Measurements from ENCODE around the gene FRK.
"Not testable (repeated sequence)": the region's sequence is repeated elsewhere in the genome, so short reads cannot be mapped to it uniquely, and the experiment has no call there.

The FRK gene

GRCh38 chr6:115909923-115910546 lies 150.7 kb downstream of the FRK start:
- Mint-ChIP-seq H3K9me3 (no peaks in the 10 kb centered on the region), H3K36me3 (no peaks in the 10 kb centered on the region), H3K27ac (no peak overlapping the region), H3K27me3 (peaks cover 2% of the 10 kb centered on the region), H3K4me3 (no peak overlapping the region), H3K4me1 (no peaks in the 10 kb centered on the region)

- Mint-ChIP-seq H3K9me3 (no peaks in the 10 kb centered on the region), H3K4me3 (no peak overlapping the region), H3K27me3 (peaks cover 2% of the 10 kb centered on the region), H3K36me3 (no peaks in the 10 kb centered on the region), H3K4me1 (no peaks in the 10 kb centered on the region), H3K27ac (no peak overlapping the region)
Observed at GRCh38 chr6:115908906-115909559, 151.7 kb downstream of the FRK start.

- Mint-ChIP-seq H3K36me3 (no peaks in the 10 kb centered on the region), H3K27ac (no peak overlapping the region), H3K4me1 (no peaks in the 10 kb centered on the region), H3K9me3 (no peaks in the 10 kb centered on the region), H3K27me3 (peaks cover 4% of the 10 kb centered on the region), H3K4me3 (no peak overlapping the region)
Observed at GRCh38 chr6:115905471-115905870, 155.2 kb downstream of the FRK start.

GRCh38 chr6:115902436-115902835 lies 158.3 kb downstream of the FRK start:
- no peaks in the 10 kb centered on the region for H3K36me3 Mint-ChIP-seq
- H3K4me1 Mint-ChIP-seq = no peaks in the 10 kb centered on the region
- peaks cover 2% of the 10 kb centered on the region for H3K27me3 Mint-ChIP-seq
- no peaks in the 10 kb centered on the region for H3K9me3 Mint-ChIP-seq
- no peak overlapping the region for H3K27ac Mint-ChIP-seq
- H3K4me3 Mint-ChIP-seq = no peak overlapping the region

GRCh38 chr6:115901896-115902295 lies 158.8 kb downstream of the FRK start:
- no peak overlapping the region for H3K27ac Mint-ChIP-seq
- H3K4me3 Mint-ChIP-seq = no peak overlapping the region

GRCh38 chr6:115899730-115900282 lies 160.9 kb downstream of the FRK start:
- Mint-ChIP-seq H3K4me3 (no peak overlapping the region), H3K4me1 (no peaks in the 10 kb centered on the region), H3K27me3 (peaks cover 2% of the 10 kb centered on the region), H3K36me3 (no peaks in the 10 kb centered on the region), H3K27ac (no peak overlapping the region), H3K9me3 (no peaks in the 10 kb centered on the region)

More at GRCh38 chr6:115901896-115902295, 158.8 kb downstream of the FRK start:
- Mint-ChIP-seq H3K36me3 (no peaks in the 10 kb centered on the region), H3K4me1 (no peaks in the 10 kb centered on the region), H3K27me3 (peaks cover 2% of the 10 kb centered on the region), H3K9me3 (no peaks in the 10 kb centered on the region)

- H3K9me3 Mint-ChIP-seq = peaks cover 7% of the 10 kb centered on the region
- H3K27ac Mint-ChIP-seq = no peak overlapping the region
- no peaks in the 10 kb centered on the region for H3K36me3 Mint-ChIP-seq
- no peaks in the 10 kb centered on the region for H3K4me1 Mint-ChIP-seq
- H3K27me3 Mint-ChIP-seq = peaks cover 2% of the 10 kb centered on the region
- no peak overlapping the region for H3K4me3 Mint-ChIP-seq
Observed at GRCh38 chr6:115898246-115898645, 162.4 kb downstream of the FRK start.

- no peaks in the 10 kb centered on the region for H3K4me1 Mint-ChIP-seq
- H3K36me3 Mint-ChIP-seq = no peaks in the 10 kb centered on the region
- H3K27ac Mint-ChIP-seq = no peak overlapping the region
- H3K9me3 Mint-ChIP-seq = peaks cover 7% of the 10 kb centered on the region
- peaks cover 1% of the 10 kb centered on the region for H3K27me3 Mint-ChIP-seq
- H3K4me3 Mint-ChIP-seq = no peak overlapping the region
Observed at GRCh38 chr6:115896538-115897129, 164.1 kb downstream of the FRK start.

GRCh38 chr6:115894426-115894992 lies 166.2 kb downstream of the FRK start:
- H3K9me3 Mint-ChIP-seq = peaks cover 7% of the 10 kb centered on the region
- H3K27me3 Mint-ChIP-seq = peaks cover 1% of the 10 kb centered on the region
- H3K36me3 Mint-ChIP-seq = no peaks in the 10 kb centered on the region
- no peak overlapping the region for H3K4me3 Mint-ChIP-seq
- H3K27ac Mint-ChIP-seq = no peak overlapping the region
- H3K4me1 Mint-ChIP-seq = no peaks in the 10 kb centered on the region

GRCh38 chr6:115891750-115892149 lies 168.9 kb downstream of the FRK start:
- Mint-ChIP-seq H3K27ac (no peak overlapping the region), H3K4me3 (no peak overlapping the region), H3K36me3 (no peaks in the 10 kb centered on the region), H3K4me1 (no peaks in the 10 kb centered on the region), H3K9me3 (peaks cover 7% of the 10 kb centered on the region), H3K27me3 (peaks cover 1% of the 10 kb centered on the region)

GRCh38 chr6:115891111-115891669 lies 169.5 kb downstream of the FRK start:
- H3K4me3 Mint-ChIP-seq = no peak overlapping the region
- H3K9me3 Mint-ChIP-seq = peaks cover 7% of the 10 kb centered on the region
- H3K4me1 Mint-ChIP-seq = no peaks in the 10 kb centered on the region
- H3K27ac Mint-ChIP-seq = no peak overlapping the region
- H3K36me3 Mint-ChIP-seq = no peaks in the 10 kb centered on the region
- H3K27me3 Mint-ChIP-seq = peaks cover 1% of the 10 kb centered on the region

GRCh38 chr6:115890238-115890637 lies 170.5 kb downstream of the FRK start:
- Mint-ChIP-seq H3K27ac (no peak overlapping the region), H3K9me3 (peaks cover 7% of the 10 kb centered on the region)

GRCh38 chr6:115888687-115889470 lies 171.8 kb downstream of the FRK start:
- H3K9me3 Mint-ChIP-seq, H3K4me1 Mint-ChIP-seq, H3K27ac Mint-ChIP-seq, H3K36me3 Mint-ChIP-seq, H3K27me3 Mint-ChIP-seq, H3K4me3 Mint-ChIP-seq: not testable (repeated sequence)

More at GRCh38 chr6:115890238-115890637, 170.5 kb downstream of the FRK start:
- Mint-ChIP-seq H3K4me1 (no peaks in the 10 kb centered on the region), H3K27me3 (peaks cover 1% of the 10 kb centered on the region), H3K36me3 (no peaks in the 10 kb centered on the region), H3K4me3 (no peak overlapping the region)

- Mint-ChIP-seq H3K9me3 (no peaks in the 10 kb centered on the region), H3K36me3 (no peaks in the 10 kb centered on the region), H3K4me1 (no peaks in the 10 kb centered on the region), H3K27me3 (peaks cover 1% of the 10 kb centered on the region), H3K27ac (no peak overlapping the region), H3K4me3 (no peak overlapping the region)
Observed at GRCh38 chr6:115887891-115888290, 172.8 kb downstream of the FRK start.

Data from activated naive CD4-positive, alpha-beta T cell treated with anti-CD3 and anti-CD28 coated beads, Interleukin-2, amount 50 U/mL, for 24 hours (primary cell).